Aorta (tissue), 5 donors: ENCODE results near the gene MEF2B. TPM values are rescaled to one million over a fixed set of nuclear protein-coding genes. Genes with fewer than 3 reads are reported as not detected.

ENCODE experiments used
- ATAC-seq: fragments of 200-7000 bp; cut with Tn5 transposase; one replicate; pipeline ENCODE4 v1.9.1; 2022; ENCODE audit warnings: moderate library complexity; ENCODE audit not compliant: low FRiP score
- DNase-seq, 2 donors: peaks; one replicate each; pipeline ENCODE4 v3.0.0-alpha.2; 2020
- H3K27ac ChIP-seq, 2 donors: one replicate each; pipeline ENCODE4 v1.5.1; 2013; ENCODE audit warnings: low read length in 2 of 2, mild to moderate bottlenecking in 2 of 2, moderate library complexity in 2 of 2, control low read depth in 1 of 2, inconsistent platforms in 1 of 2, low read depth in 1 of 2
- H3K27me3 ChIP-seq, 2 donors: one replicate each; pipeline ENCODE4 v1.6.1; 2013; ENCODE audit warnings: control low read depth in 1 of 2, low read length in 1 of 2, mild to moderate bottlenecking in 1 of 2, moderate library complexity in 1 of 2; ENCODE audit not compliant: insufficient read depth in 2 of 2, control insufficient read depth in 1 of 2
- H3K36me3 ChIP-seq, 2 donors: one replicate each; pipeline ENCODE4 v1.6.1; 2013; ENCODE audit warnings: control low read depth in 1 of 2, low read length in 1 of 2, mild to moderate bottlenecking in 1 of 2; ENCODE audit not compliant: insufficient read depth in 2 of 2, control insufficient read depth in 1 of 2
- H3K4me1 ChIP-seq, 2 donors: one replicate each; pipeline ENCODE4 v1.6.1; 2013; ENCODE audit warnings: low read length in 2 of 2, control low read depth in 1 of 2, mild to moderate bottlenecking in 1 of 2, moderate library complexity in 1 of 2; ENCODE audit not compliant: insufficient read depth in 2 of 2, control insufficient read depth in 1 of 2
- H3K4me3 ChIP-seq, 2 donors: one replicate each; pipeline ENCODE4 v1.5.1; 2013; ENCODE audit warnings: low read length in 2 of 2, control low read depth in 1 of 2, mild to moderate bottlenecking in 1 of 2
- H3K9me3 ChIP-seq: one replicate; pipeline ENCODE4 v1.6.1; 2013; ENCODE audit warnings: mild to moderate bottlenecking, low read length; ENCODE audit not compliant: control insufficient read depth
- whole genome bisulfite sequencing, 2 donors: extraction: QIAGEN DNeasy Blood & Tissue Kit; methylation state at CpG; one replicate each; pipeline ENCODE4 v1.1.7; 2013; 5-methylcytosine and 5-hydroxymethylcytosine counted together
- intact Hi-C, 2 donors: fragments of 100-400 bp; cut with DNase I; formaldehyde crosslinking; loops; one replicate each; pipeline versions ENCODE4 v1.14.2 to v1.15.0; 2022
- polyA plus RNA-seq, 2 donors: library from polyadenylated mRNA; stranded (reverse); fragments of 200-250 nt; gene quantifications; one replicate each; pipeline ENCODE4 v1.2.3, GENCODE V29; 2013
- total RNA-seq, 2 donors: library from RNA; stranded (reverse); fragmentation: NEBNext Ultra II Directional; extraction: Animal tissue kit (Norgen Biotek cat#: 25700); gene quantifications; one replicate each; pipeline ENCODE4 v1.2.1, GENCODE V29; 2021
- donor health status: healthy with polysubstance abuse.
- donor health status: Bipolar disorder and iron deficiency.
- donor health status: DM: no; HTN: no; CAD: no.
- donor health status: DM: no; HTN: no; CAD: no.
- donor health status: DM: yes; HTN: yes; CAD: no.

MEF2B gene
- total and polyA plus RNA-seq, 4 donors, result 1.6 to 2.4 (median 1.8) TPM; not detected in 1

- no peaks in the 10 kb centered on the region for H3K9me3 ChIP-seq
- H3K4me1 ChIP-seq, result no peaks in the 10 kb centered on the region
- no peak overlapping the region for H3K27ac ChIP-seq
- no peaks in the 10 kb centered on the region for H3K27me3 ChIP-seq
- no peak overlapping the region for H3K4me3 ChIP-seq
- H3K36me3 ChIP-seq, result no peaks in the 10 kb centered on the region
- intact Hi-C loops, result no loop called here
- ATAC-seq (no peak), DNase-seq (no peak)
- WGBS, 2 donors, result 83 to 87% methylated on average over 9 of the region's 9 CpGs
Measured at GRCh38 chr19:19169236-19170052, 619 bp downstream of the MEF2B start.

GRCh38 chr19:19167612-19168011 is 2.5 kb downstream of the MEF2B start:
- WGBS, 2 donors, result 85 to 90% methylated on average over 3 of the region's 3 CpGs
- intact Hi-C loops, result no loop called here
- Histone ChIP-seq H3K27ac (no peak overlapping the region), H3K9me3 (no peaks in the 10 kb centered on the region), H3K27me3 (no peaks in the 10 kb centered on the region), H3K4me3 (no peak overlapping the region), H3K36me3 (no peaks in the 10 kb centered on the region), H3K4me1 (no peaks in the 10 kb centered on the region)
- DNase-seq, result no peak
- ATAC-seq, result no peak

GRCh38 chr19:19165396-19165795 is 4.7 kb downstream of the MEF2B start:
- Histone ChIP-seq H3K4me1 (no peaks in the 10 kb centered on the region), H3K4me3 (no peak overlapping the region), H3K36me3 (no peaks in the 10 kb centered on the region), H3K27ac (no peak overlapping the region), H3K27me3 (no peaks in the 10 kb centered on the region), H3K9me3 (no peaks in the 10 kb centered on the region)
- intact Hi-C loops, result no loop called here
- DNase-seq, result no peak
- 97 to 100% methylated on average over 1 of the region's 1 CpG for WGBS, 2 donors
- no peak for ATAC-seq

GRCh38 chr19:19162495-19162894 is 7.6 kb downstream of the MEF2B start:
- Histone ChIP-seq H3K36me3 (no peaks in the 10 kb centered on the region), H3K4me1 (no peaks in the 10 kb centered on the region), H3K27ac (no peak overlapping the region), H3K4me3 (no peak overlapping the region), H3K27me3 (no peaks in the 10 kb centered on the region), H3K9me3 (no peaks in the 10 kb centered on the region)
- 90 to 92% methylated on average over 6 to 7 of the region's 7 CpGs for WGBS, 2 donors
- ATAC-seq (no peak), DNase-seq (no peak)
- intact Hi-C loops, result no loop called here

- no peaks in the 10 kb centered on the region for H3K4me1 ChIP-seq
- intact Hi-C loops, result no loop called here
Measured at GRCh38 chr19:19160461-19161035, 9.5 kb downstream of the MEF2B start.

GRCh38 chr19:19159534-19159933 is 10.5 kb downstream of the MEF2B start:
- intact Hi-C loops, result no loop called here
- Histone ChIP-seq H3K27me3 (no peaks in the 10 kb centered on the region), H3K4me3 (no peak overlapping the region), H3K36me3 (no peaks in the 10 kb centered on the region), H3K4me1 (no peaks in the 10 kb centered on the region), H3K9me3 (no peaks in the 10 kb centered on the region), H3K27ac (no peak overlapping the region)
- ATAC-seq, result no peak
- 93 to 95% methylated on average over 4 of the region's 4 CpGs for WGBS, 2 donors
- no peak for DNase-seq

More at GRCh38 chr19:19160461-19161035, 9.5 kb downstream of the MEF2B start:
- Histone ChIP-seq H3K9me3 (no peaks in the 10 kb centered on the region), H3K27ac (no peak overlapping the region), H3K4me3 (no peak overlapping the region), H3K27me3 (no peaks in the 10 kb centered on the region), H3K36me3 (no peaks in the 10 kb centered on the region)
- ATAC-seq (no peak), DNase-seq (no peak)
- WGBS, 2 donors, result 58 to 64% methylated on average over 17 to 26 of the region's 26 CpGs

GRCh38 chr19:19157808-19158207 is 12.3 kb downstream of the MEF2B start:
- intact Hi-C loops, result no loop called here
- WGBS, 2 donors, result 52 to 67% methylated on average over 6 of the region's 6 CpGs
- ATAC-seq (no peak), DNase-seq (no peak)
- Histone ChIP-seq H3K36me3 (no peaks in the 10 kb centered on the region), H3K4me3 (no peak overlapping the region), H3K9me3 (no peaks in the 10 kb centered on the region), H3K4me1 (no peaks in the 10 kb centered on the region), H3K27me3 (no peaks in the 10 kb centered on the region), H3K27ac (no peak overlapping the region)

- WGBS, 2 donors, result 92 to 95% methylated on average over 10 of the region's 10 CpGs
- intact Hi-C loops, result no loop called here
- no peak for ATAC-seq
Measured at GRCh38 chr19:19155495-19156219, 14.4 kb downstream of the MEF2B start.

More at GRCh38 chr19:19155495-19156219, 14.4 kb downstream of the MEF2B start:
- H3K27ac ChIP-seq, result no peak overlapping the region
- no peaks in the 10 kb centered on the region for H3K36me3 ChIP-seq
- no peak for DNase-seq
- H3K9me3 ChIP-seq, result no peaks in the 10 kb centered on the region
- no peaks in the 10 kb centered on the region for H3K4me1 ChIP-seq
- no peaks in the 10 kb centered on the region for H3K27me3 ChIP-seq
- H3K4me3 ChIP-seq, result no peak overlapping the region
